Stomach (tissue), 9 donors: ENCODE data around the gene KCNK7. TPM values are rescaled to one million over a fixed set of nuclear protein-coding genes. Genes with fewer than 3 reads are reported as not detected.

ENCODE experiments used
- DNase-seq, 2 donors: peaks; one replicate each; pipeline versions ENCODE4 v3.0.0 to v3.0.0-alpha.2; 2013 to 2019
- H3K27ac ChIP-seq, 5 donors: fragments of 200-600 bp in 4 of 5; sonication (generic) in 4 of 5; one replicate each; pipeline ENCODE4 v1.5.1; 2013 to 2019; ENCODE audit warnings: mild to moderate bottlenecking in 1 of 5, moderate library complexity in 1 of 5
- H3K27me3 ChIP-seq, 3 donors: fragments of 200-600 bp; sonication (generic); one replicate each; pipeline ENCODE4 v1.5.1; 2017 to 2019; ENCODE audit warnings: mixed run types in 1 of 3
- H3K36me3 ChIP-seq, 4 donors: fragments of 200-600 bp; sonication (generic); 1 replicate in 3 of 4; 2 replicates in 1 of 4; pipeline ENCODE4 v1.5.1; 2016 to 2019
- H3K4me1 ChIP-seq, 4 donors: fragments of 200-600 bp; sonication (generic); one replicate each; pipeline ENCODE4 v1.5.1; 2016 to 2019
- H3K4me3 ChIP-seq, 4 donors: fragments of 200-600 bp; sonication (generic) in 3 of 4; one replicate each; pipeline ENCODE4 v1.5.1; 2016 to 2019; ENCODE audit warnings: mild to moderate bottlenecking in 1 of 4
- H3K9me3 ChIP-seq, 4 donors: fragments of 200-600 bp; sonication (generic); one replicate each; pipeline ENCODE4 v1.5.1; 2016 to 2019
- CTCF ChIP-seq, 7 experiments: fragments of 450-650 bp in 4 of 7; fragments of 200-600 bp in 3 of 7; sonication (generic) in 3 of 7; IDR thresholded peaks; one replicate each; pipeline ENCODE4 v1.5.1; 2016 to 2019; ENCODE audit warnings: antibody characterized with exemption in 7 of 7, control low read depth in 2 of 7, mild to moderate bottlenecking in 1 of 7
- EP300 ChIP-seq: sonication (generic); formaldehyde crosslinking; IDR thresholded peaks from one replicate; pipeline ENCODE4 v1.6.1; 2017; ENCODE audit warnings: antibody characterized with exemption
- POLR2A ChIP-seq, 4 donors: fragments of 450-650 bp; IDR thresholded peaks; one replicate each; pipeline ENCODE4 v1.6.1; 2016; ENCODE audit warnings: antibody characterized with exemption in 4 of 4, control low read depth in 2 of 4, mild to moderate bottlenecking in 1 of 4, moderate library complexity in 1 of 4
- POLR2AphosphoS5 ChIP-seq, 3 donors: sonication (generic); formaldehyde crosslinking; IDR thresholded peaks; one replicate each; pipeline ENCODE4 v1.6.1; 2016; ENCODE audit warnings: antibody characterized with exemption in 3 of 3
- WGBS, 5 donors: extraction: QIAGEN DNeasy Blood & Tissue Kit in 3 of 5; methylation state at CpG; one replicate each; pipeline versions ENCODE4 v1.1.5 to v1.1.7; 2013 to 2018; 5-methylcytosine and 5-hydroxymethylcytosine counted together
- intact Hi-C: fragments of 100-400 bp; cut with DNase I; formaldehyde crosslinking; loops from one replicate; pipeline ENCODE4 v1.15.1; 2023; ENCODE audit warnings: low total_unique reads
- polyA plus RNA-seq, 3 donors: library from polyadenylated mRNA; stranded (reverse); fragments of 200-250 nt; gene quantifications; one replicate each; pipeline ENCODE4 v1.2.3, GENCODE V29; 2013
- total RNA-seq, 5 donors: library from RNA; depleted of rRNA; stranded (reverse); fragments of >200 nt; gene quantifications; one replicate each; pipeline versions ENCODE4 v1.1.0 to v1.2.3, GENCODE V29; 2014 to 2016
- donor health status: healthy with polysubstance abuse.
- donor health status: Bipolar disorder and iron deficiency.
- donor health status: healthy.

The KCNK7 gene
- total and polyA plus RNA-seq, 8 donors: 0.58 to 5.8 (median 3.0) TPM; not detected in 4

- H3K4me3 ChIP-seq: peak overlapping the region; percentile 22 to 33 (median 28)
- DNase-seq: peak; percentile 52 to 80
- 22 to 65% (median 29%) methylated on average over 44 to 106 of the region's 106 CpGs for WGBS, 5 donors
Measured at GRCh38 chr11:65591939-65592857, 3.4 kb downstream of the KCNK7 start.

GRCh38 chr11:65590240-65590738 lies 5.3 kb downstream of the KCNK7 start:
- Histone ChIP-seq H3K4me1 (peaks cover 28 to 94% (median 80%) of the 10 kb centered on the region in 4 donors), H3K27ac (peak overlapping the region in 2 of 5 donors; percentile 18 to 27), H3K36me3 (peaks cover 12 to 67% (median 57%) of the 10 kb centered on the region in 4 donors), H3K27me3 (no peaks in the 10 kb centered on the region), H3K9me3 (no peaks in the 10 kb centered on the region), H3K4me3 (no peak overlapping the region)
- 51 to 73% (median 70%) methylated on average over 4 to 8 of the region's 8 CpGs for WGBS, 5 donors
- intact Hi-C loops: no loop called here
- peak in 1 of 2 donors; percentile 79 for DNase-seq
- TF ChIP-seq POLR2AphosphoS5 (IDR thresholded peaks at IDR 0.05): no peak
- TF ChIP-seq POLR2A (IDR thresholded peaks at IDR 0.05): no peak
- no peak for TF ChIP-seq EP300
- TF ChIP-seq CTCF (IDR thresholded peaks at IDR 0.05): no peak

More at GRCh38 chr11:65591939-65592857, 3.4 kb downstream of the KCNK7 start:
- TF ChIP-seq EP300: no peak
- TF ChIP-seq POLR2AphosphoS5 (IDR thresholded peaks at IDR 0.05): peak in 1 of 3 donors; percentile 30
- no peak for TF ChIP-seq POLR2A (IDR thresholded peaks at IDR 0.05)
- peak in 2 of 7 experiments; percentile 14 to 40 for TF ChIP-seq CTCF (IDR thresholded peaks at IDR 0.05)
- Histone ChIP-seq H3K27me3 (no peaks in the 10 kb centered on the region), H3K36me3 (peaks cover 8 to 52% (median 50%) of the 10 kb centered on the region in 4 donors), H3K9me3 (no peaks in the 10 kb centered on the region), H3K27ac (peak overlapping the region; percentile 59 to 82 (median 69)), H3K4me1 (peaks cover 25 to 83% (median 70%) of the 10 kb centered on the region in 4 donors)
- intact Hi-C loops: no loop called here

GRCh38 chr11:65589444-65590239 lies 6.0 kb downstream of the KCNK7 start:
- Histone ChIP-seq H3K36me3 (peaks cover 14 to 73% (median 62%) of the 10 kb centered on the region in 4 donors), H3K4me3 (no peak overlapping the region), H3K9me3 (no peaks in the 10 kb centered on the region), H3K27me3 (no peaks in the 10 kb centered on the region), H3K27ac (peak overlapping the region in 3 of 5 donors; percentile 27 to 81 (median 34)), H3K4me1 (peaks cover 35 to 94% (median 77%) of the 10 kb centered on the region in 4 donors)
- no peak for TF ChIP-seq POLR2AphosphoS5 (IDR thresholded peaks at IDR 0.05)
- TF ChIP-seq EP300: no peak
- TF ChIP-seq POLR2A (IDR thresholded peaks at IDR 0.05): no peak
- TF ChIP-seq CTCF (IDR thresholded peaks at IDR 0.05): no peak
- intact Hi-C loops: no loop called here
- no peak for DNase-seq
- WGBS, 5 donors: 53 to 78% (median 71%) methylated on average over 7 to 9 of the region's 9 CpGs
